HepG2 (cell line): ENCODE measurements around the gene PLCB4. TPM values are rescaled to one million over a fixed set of nuclear protein-coding genes. Genes with fewer than 3 reads are reported as not detected.

Experiments used
- ATAC-seq: fragments of 200-7000 bp; cut with Tn5 transposase; 3 replicates; pipeline ENCODE4 v1.9.1; 2020; ENCODE audit warnings: mild to moderate bottlenecking, moderate library complexity
- BruUV-seq: library from RNA; stranded (reverse); fragments of 400-500 nt; replicated peaks from 2 replicates; lab custom pipeline; 2021; lab: Mats Ljungman, UMichigan
- CTCF ChIA-PET: fragments of 300-600 bp; formaldehyde crosslinking; extraction: SDS; loops from one replicate; lab custom pipeline; 2021; ENCODE audit warnings: low total read pairs, inconsistent platforms, low intra/inter-chr PET ratio; lab: Yijun Ruan, JAX
- POLR2A ChIA-PET: fragments of 350-600 bp; sonication (Branson Sonifier 250); formaldehyde crosslinking; loops from one replicate; lab custom pipeline; 2020; ENCODE audit warnings: antibody characterized with exemption, inconsistent platforms; lab: Yijun Ruan, JAX
- DNase-seq: peaks from one replicate; pipeline ENCODE4 v3.0.0-alpha.2; 2015; ENCODE audit warnings: low spot score
- FAIRE-seq: peaks from 3 replicates; lab custom pipeline; 2011; peaks lifted over from hg19 to GRCh38; lab: Jason Lieb, UNC
- H2AFZ ChIP-seq: one replicate; pipeline ENCODE4 v1.6.1; 2011; ENCODE audit warnings: low read length, inconsistent platforms
- H3K27ac ChIP-seq: fragments of 300-600 bp; 3 replicates; pipeline ENCODE4 v1.8.0; 2011; ENCODE audit warnings: mixed run types, mild to moderate bottlenecking, mixed read lengths, low read length, inconsistent platforms; ENCODE audit not compliant: insufficient read depth; ENCODE audit errors: extremely low read length
- H3K27me3 ChIP-seq, 2 experiments: fragments of 200-600 bp in 1 of 2; 2 replicates in 1 of 2; 3 replicates in 1 of 2; pipeline versions ENCODE4 v1.6.0 to v1.8.0; 2011; ENCODE audit warnings: low read length in 2 of 2, mild to moderate bottlenecking in 2 of 2, moderate library complexity in 2 of 2, inconsistent platforms in 1 of 2; ENCODE audit not compliant: insufficient read depth in 2 of 2, control insufficient read depth in 1 of 2
- H3K36me3 ChIP-seq, 2 experiments: fragments of 200-600 bp in 1 of 2; replicated peaks in 1 of 2; 2 replicates in 1 of 2; 3 replicates in 1 of 2; pipeline versions ENCODE4 v1.5.1 to v1.8.0; 2011; ENCODE audit warnings: low read length in 2 of 2, inconsistent platforms in 1 of 2; ENCODE audit not compliant: insufficient read depth in 2 of 2, control insufficient read depth in 1 of 2
- H3K4me1 ChIP-seq: 2 replicates; pipeline ENCODE4 v1.5.1; 2012; ENCODE audit warnings: low read length, inconsistent platforms; ENCODE audit not compliant: insufficient read depth
- H3K4me2 ChIP-seq: 2 replicates; pipeline ENCODE4 v1.6.0; 2011; ENCODE audit warnings: low read depth, low read length, inconsistent platforms
- H3K4me3 ChIP-seq, 3 experiments: fragments of 200-600 bp in 1 of 3; sonication (generic), shearing (Covaris generic) in 1 of 3; replicated peaks in 1 of 3; 2 replicates each; pipeline ENCODE4 v1.5.1; 2011 to 2016; ENCODE audit warnings: low read length in 3 of 3, inconsistent platforms in 2 of 3, low read depth in 2 of 3, mild to moderate bottlenecking in 2 of 3, control low read depth in 1 of 3, mixed read lengths in 1 of 3; ENCODE audit not compliant: insufficient read depth in 1 of 3
- H3K79me2 ChIP-seq: one replicate; pipeline ENCODE4 v1.6.1; 2011; ENCODE audit warnings: low read length, inconsistent platforms; ENCODE audit not compliant: insufficient read depth
- H3K9ac ChIP-seq: 2 replicates; pipeline ENCODE4 v1.6.0; 2011; ENCODE audit warnings: mild to moderate bottlenecking, low read depth, low read length, inconsistent platforms; ENCODE audit not compliant: insufficient read depth
- H3K9me3 ChIP-seq: 2 replicates; pipeline ENCODE4 v1.5.1; 2012; ENCODE audit warnings: mild to moderate bottlenecking, low read length
- H4K20me1 ChIP-seq: 2 replicates; pipeline ENCODE4 v1.6.0; 2011; ENCODE audit warnings: inconsistent platforms, mild to moderate bottlenecking, low read length, moderate library complexity; ENCODE audit not compliant: insufficient read depth
- CHD2 ChIP-seq: IDR thresholded peaks from 2 replicates; pipeline ENCODE4 v1.6.1; 2011; ENCODE audit warnings: low read depth, low read length, improper control_type of control experiment
- RNF2 ChIP-seq: fragments of 450-650 bp; conservative IDR thresholded peaks from 2 replicates; pipeline ENCODE4 v1.6.1; 2016; ENCODE audit warnings: low read depth
- TBP ChIP-seq: sonication (generic); formaldehyde crosslinking; IDR thresholded peaks from 2 replicates; pipeline ENCODE4 v1.5.0; 2020; ENCODE audit warnings: missing genetic modification reagents
- ZBTB21 ChIP-seq: sonication (generic); formaldehyde crosslinking; IDR thresholded peaks from 2 replicates; pipeline ENCODE4 v1.4.0; 2020; ENCODE audit warnings: missing genetic modification reagents
- ZNF24 ChIP-seq: fragments of 450-650 bp; IDR thresholded peaks from 2 replicates; pipeline ENCODE4 v1.6.1; 2017; ENCODE audit warnings: antibody characterized with exemption, mild to moderate bottlenecking
- WGBS: methylation state at CpG from one replicate; pipeline ENCODE4 v1.1.6; 2017; ENCODE audit warnings: low lambda C conversion rate; 5-methylcytosine and 5-hydroxymethylcytosine counted together
- in situ Hi-C: cut with HindIII; loops from 2 replicates; pipeline ENCODE4 v1.10.0; 2017; ENCODE audit warnings: low pct_unique_long_range_greater_than_20kb; ENCODE audit not compliant: extremely low pct_ligation_motif_present
- intact Hi-C: fragments of 100-400 bp; cut with micrococcal nuclease; formaldehyde crosslinking; loops from one replicate; pipeline ENCODE4 v1.10.0; 2022; ENCODE audit not compliant: unreplicated experiment
- polyA plus RNA-seq, 8 experiments: library from polyadenylated mRNA; depleted of rRNA in 3 of 8; stranded (reverse) in 7 of 8; unstranded in 1 of 8; fragments of >200 nt; fragmentation: Illumina TruSeq in 4 of 8; extraction: Trizol in 4 of 8; gene quantifications; 2 replicates each; pipeline versions ENCODE4 v1.2.1 to v1.2.3, GENCODE V29; 2011 to 2016; ENCODE audit warnings: low read depth in 4 of 8, missing spikeins in 1 of 8, mixed read lengths in 1 of 8; ENCODE audit not compliant: insufficient read depth in 1 of 8
- total RNA-seq, 5 experiments: library from RNA; depleted of rRNA; stranded (reverse); fragments of >200 nt; fragmentation: Illumina TruSeq; extraction: Trizol; gene quantifications; 2 replicates each; pipeline ENCODE4 v1.2.3, GENCODE V29; 2016; ENCODE audit warnings: low read depth in 1 of 5
- TF ChIP-seq, protein P1 (sequence below): sonication (generic); formaldehyde crosslinking; IDR thresholded peaks from 2 replicates; pipeline ENCODE4 v1.9.0; 2021; ENCODE audit warnings: missing genetic modification reagents, borderline replicate concordance
- TF ChIP-seq, protein P2 (sequence below): sonication (generic); formaldehyde crosslinking; IDR thresholded peaks from 2 replicates; pipeline ENCODE4 v1.4.0; 2020; ENCODE audit warnings: mild to moderate bottlenecking, missing genetic modification reagents
- TF ChIP-seq, protein P3 (sequence below): sonication (generic); formaldehyde crosslinking; IDR thresholded peaks from 2 replicates; pipeline ENCODE4 v1.4.0; 2020; ENCODE audit warnings: missing genetic modification reagents
- TF ChIP-seq, protein P4 (sequence below): sonication (generic); formaldehyde crosslinking; IDR thresholded peaks from 2 replicates; pipeline ENCODE4 v1.8.1; 2023; ENCODE audit warnings: mild to moderate bottlenecking, inconsistent platforms, moderate library complexity, missing genetic modification reagents, borderline replicate concordance
- TF ChIP-seq, protein P5 (sequence below): sonication (generic); formaldehyde crosslinking; IDR thresholded peaks from 2 replicates; pipeline ENCODE4 v1.4.0; 2020; ENCODE audit warnings: missing genetic modification reagents, mild to moderate bottlenecking, borderline replicate concordance

The PLCB4 gene
- total and polyA plus RNA-seq, 2 of the 13 experiments (the other 11 are each of a cell fraction or from before 2014, with no cell fraction given): 0.01 TPM; not detected in 1

DNA sequence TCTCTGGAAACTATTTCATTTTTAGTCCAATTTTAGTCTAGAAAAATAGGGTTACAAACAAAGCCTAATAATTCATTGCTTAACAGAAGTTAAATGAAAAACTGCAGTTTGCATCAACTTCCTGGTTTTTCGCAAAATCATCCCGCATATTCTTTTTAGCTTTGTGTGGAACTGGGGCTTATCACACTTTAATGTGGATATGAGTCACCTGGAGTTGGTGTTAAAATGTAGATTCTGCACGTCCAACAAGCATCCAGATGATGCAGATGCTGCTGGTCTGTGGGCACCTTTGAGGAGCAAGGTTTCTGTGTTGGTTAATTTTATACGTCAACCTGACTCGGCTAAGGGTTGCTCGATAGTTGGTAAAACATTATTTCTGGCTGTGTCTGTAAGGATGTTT is 126.1 kb downstream of the PLCB4 start:
- no peaks in the 10 kb centered on the region for H3K4me1 ChIP-seq
- H3K4me2 ChIP-seq: no peak overlapping the region
- intact Hi-C loops (no loop called here), in situ Hi-C loops (no loop called here)
- TF ChIP-seq, protein P1, sequence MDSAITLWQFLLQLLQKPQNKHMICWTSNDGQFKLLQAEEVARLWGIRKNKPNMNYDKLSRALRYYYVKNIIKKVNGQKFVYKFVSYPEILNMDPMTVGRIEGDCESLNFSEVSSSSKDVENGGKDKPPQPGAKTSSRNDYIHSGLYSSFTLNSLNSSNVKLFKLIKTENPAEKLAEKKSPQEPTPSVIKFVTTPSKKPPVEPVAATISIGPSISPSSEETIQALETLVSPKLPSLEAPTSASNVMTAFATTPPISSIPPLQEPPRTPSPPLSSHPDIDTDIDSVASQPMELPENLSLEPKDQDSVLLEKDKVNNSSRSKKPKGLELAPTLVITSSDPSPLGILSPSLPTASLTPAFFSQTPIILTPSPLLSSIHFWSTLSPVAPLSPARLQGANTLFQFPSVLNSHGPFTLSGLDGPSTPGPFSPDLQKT (CRISPR knock-in tag): no peak
- no peak for TF ChIP-seq ZBTB21 (CRISPR knock-in tag)
- TF ChIP-seq, protein P2, sequence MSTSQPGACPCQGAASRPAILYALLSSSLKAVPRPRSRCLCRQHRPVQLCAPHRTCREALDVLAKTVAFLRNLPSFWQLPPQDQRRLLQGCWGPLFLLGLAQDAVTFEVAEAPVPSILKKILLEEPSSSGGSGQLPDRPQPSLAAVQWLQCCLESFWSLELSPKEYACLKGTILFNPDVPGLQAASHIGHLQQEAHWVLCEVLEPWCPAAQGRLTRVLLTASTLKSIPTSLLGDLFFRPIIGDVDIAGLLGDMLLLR (CRISPR knock-in tag): no peak
- no peak overlapping the region for H3K9ac ChIP-seq
- FAIRE-seq (no peak), DNase-seq (no peak), ATAC-seq (no peak)
- H3K27ac ChIP-seq: no peak overlapping the region
- no peaks in the 10 kb centered on the region for H3K9me3 ChIP-seq
- CTCF ChIA-PET: no interaction called here
- BruUV-seq: no TSS peak
- POLR2A ChIA-PET: no interaction called here
- WGBS: 44% methylated on average over 6 of the region's 6 CpGs
- peaks cover 0 to 2% of the 10 kb centered on the region in 2 experiments; a peak in 1 of 5 replicates for H3K27me3 ChIP-seq
- H4K20me1 ChIP-seq: no peaks in the 10 kb centered on the region
- no peaks in the 10 kb centered on the region for H3K79me2 ChIP-seq
- no peak overlapping the region for H3K4me3 ChIP-seq
- no peaks in the 10 kb centered on the region for H3K36me3 ChIP-seq
- H2AFZ ChIP-seq: no peak overlapping the region

DNA sequence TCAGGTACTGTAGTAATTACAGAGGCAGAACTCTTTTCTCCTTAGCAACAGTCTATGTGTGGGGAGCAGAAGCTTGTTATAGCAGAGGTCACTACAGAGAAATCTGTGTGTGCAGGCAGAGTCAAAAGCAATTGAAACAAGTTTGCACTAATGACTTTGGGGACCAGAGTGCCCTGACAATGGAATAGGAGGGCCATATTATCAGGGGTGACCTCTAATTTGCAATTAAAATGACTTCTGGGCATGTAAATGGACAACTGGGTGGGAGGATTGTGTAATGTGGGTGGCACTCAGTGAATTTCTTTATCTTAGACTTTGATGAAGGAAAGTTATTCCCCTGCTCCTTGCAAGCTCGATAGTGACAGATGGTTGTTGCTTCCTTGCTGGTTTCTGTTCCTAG is 127.2 kb downstream of the PLCB4 start:
- intact Hi-C loops: no loop called here
- TF ChIP-seq ZNF24: no peak
- TF ChIP-seq, protein P3, sequence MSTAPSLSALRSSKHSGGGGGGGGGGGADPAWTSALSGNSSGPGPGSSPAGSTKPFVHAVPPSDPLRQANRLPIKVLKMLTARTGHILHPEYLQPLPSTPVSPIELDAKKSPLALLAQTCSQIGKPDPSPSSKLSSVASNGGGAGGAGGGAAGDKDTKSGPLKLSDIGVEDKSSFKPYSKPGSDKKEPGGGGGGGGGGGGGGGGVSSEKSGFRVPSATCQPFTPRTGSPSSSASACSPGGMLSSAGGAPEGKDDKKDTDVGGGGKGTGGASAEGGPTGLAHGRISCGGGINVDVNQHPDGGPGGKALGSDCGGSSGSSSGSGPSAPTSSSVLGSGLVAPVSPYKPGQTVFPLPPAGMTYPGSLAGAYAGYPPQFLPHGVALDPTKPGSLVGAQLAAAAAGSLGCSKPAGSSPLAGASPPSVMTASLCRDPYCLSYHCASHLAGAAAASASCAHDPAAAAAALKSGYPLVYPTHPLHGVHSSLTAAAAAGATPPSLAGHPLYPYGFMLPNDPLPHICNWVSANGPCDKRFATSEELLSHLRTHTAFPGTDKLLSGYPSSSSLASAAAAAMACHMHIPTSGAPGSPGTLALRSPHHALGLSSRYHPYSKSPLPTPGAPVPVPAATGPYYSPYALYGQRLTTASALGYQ: no peak
- TF ChIP-seq RNF2: no peak
- TF ChIP-seq, protein P4, sequence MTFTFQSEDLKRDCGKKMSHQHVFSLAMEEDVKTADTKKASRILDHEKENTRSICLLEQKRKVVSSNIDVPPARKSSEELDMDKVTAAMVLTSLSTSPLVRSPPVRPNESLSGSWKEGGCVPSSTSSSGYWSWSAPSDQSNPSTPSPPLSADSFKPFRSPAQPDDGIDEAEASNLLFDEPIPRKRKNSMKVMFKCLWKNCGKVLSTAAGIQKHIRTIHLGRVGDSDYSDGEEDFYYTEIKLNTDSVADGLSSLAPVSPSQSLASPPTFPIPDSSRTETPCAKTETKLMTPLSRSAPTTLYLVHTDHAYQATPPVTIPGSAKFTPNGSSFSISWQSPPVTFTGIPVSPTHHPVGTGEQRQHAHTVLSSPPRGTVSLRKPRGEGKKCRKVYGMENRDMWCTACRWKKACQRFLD (CRISPR knock-in tag): no peak
- TF ChIP-seq CHD2: no peak
- TF ChIP-seq TBP (CRISPR knock-in tag): no peak
- TF ChIP-seq, protein P5, sequence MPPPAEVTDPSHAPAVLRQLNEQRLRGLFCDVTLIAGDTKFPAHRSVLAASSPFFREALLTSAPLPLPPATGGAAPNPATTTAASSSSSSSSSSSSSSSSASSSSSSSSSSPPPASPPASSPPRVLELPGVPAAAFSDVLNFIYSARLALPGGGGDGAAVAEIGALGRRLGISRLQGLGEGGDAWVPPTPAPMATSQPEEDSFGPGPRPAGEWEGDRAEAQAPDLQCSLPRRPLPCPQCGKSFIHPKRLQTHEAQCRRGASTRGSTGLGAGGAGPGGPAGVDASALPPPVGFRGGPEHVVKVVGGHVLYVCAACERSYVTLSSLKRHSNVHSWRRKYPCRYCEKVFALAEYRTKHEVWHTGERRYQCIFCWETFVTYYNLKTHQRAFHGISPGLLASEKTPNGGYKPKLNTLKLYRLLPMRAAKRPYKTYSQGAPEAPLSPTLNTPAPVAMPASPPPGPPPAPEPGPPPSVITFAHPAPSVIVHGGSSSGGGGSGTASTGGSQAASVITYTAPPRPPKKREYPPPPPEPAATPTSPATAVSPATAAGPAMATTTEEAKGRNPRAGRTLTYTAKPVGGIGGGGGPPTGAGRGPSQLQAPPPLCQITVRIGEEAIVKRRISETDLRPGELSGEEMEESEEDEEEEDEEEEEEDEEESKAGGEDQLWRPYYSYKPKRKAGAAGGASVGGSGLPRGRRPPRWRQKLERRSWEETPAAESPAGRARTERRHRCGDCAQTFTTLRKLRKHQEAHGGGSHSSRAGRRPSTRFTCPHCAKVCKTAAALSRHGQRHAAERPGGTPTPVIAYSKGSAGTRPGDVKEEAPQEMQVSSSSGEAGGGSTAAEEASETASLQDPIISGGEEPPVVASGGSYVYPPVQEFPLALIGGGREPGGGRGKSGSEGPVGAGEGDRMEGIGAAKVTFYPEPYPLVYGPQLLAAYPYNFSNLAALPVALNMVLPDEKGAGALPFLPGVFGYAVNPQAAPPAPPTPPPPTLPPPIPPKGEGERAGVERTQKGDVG (CRISPR knock-in tag): no peak

More for the DNA sequence above, 127.2 kb downstream of the PLCB4 start:
- H3K4me2 ChIP-seq: no peak overlapping the region
- CTCF ChIA-PET: no interaction called here
- H3K4me1 ChIP-seq: no peaks in the 10 kb centered on the region
- 0% methylated on average over 1 of the region's 1 CpG for WGBS
- H3K36me3 ChIP-seq: no peaks in the 10 kb centered on the region
- DNase-seq: no peak
- in situ Hi-C loops: no loop called here
- no peaks in the 10 kb centered on the region for H3K9me3 ChIP-seq
- FAIRE-seq: no peak
- no TSS peak for BruUV-seq
- POLR2A ChIA-PET: no interaction called here
- no peaks in the 10 kb centered on the region for H4K20me1 ChIP-seq
- no peaks in the 10 kb centered on the region for H3K79me2 ChIP-seq
- no peak overlapping the region for H3K9ac ChIP-seq
- no peak overlapping the region for H3K4me3 ChIP-seq
- peaks cover 0 to 2% of the 10 kb centered on the region in 2 experiments; a peak in 1 of 5 replicates for H3K27me3 ChIP-seq
- no peak for ATAC-seq
- no peak overlapping the region for H3K27ac ChIP-seq
- H2AFZ ChIP-seq: no peak overlapping the region
